ENCODE measurements around the gene SEC24C.

SEC24C gene

GRCh38 chr10:73813333-73813732, 69.2 kb downstream of the SEC24C start:
- Histone ChIP-seq H3K36me3 (ENCODE audit: low read length) (no peaks in the 10 kb centered on the region), H2AFZ (ENCODE audit: low read depth, low read length, severe bottlenecking) (no peak overlapping the region), H3K27ac (ENCODE audit: low read depth, low read length) (no peak overlapping the region), H3F3A (ENCODE audit: insufficient read depth) (peaks cover 7% of the 10 kb centered on the region), H3K27me3 (ENCODE audit: low read length) (no peaks in the 10 kb centered on the region), H3K4me2 (ENCODE audit: low read depth, low read length, poor library complexity, severe bottlenecking) (no peak overlapping the region), H3K4me3 (ENCODE audit: insufficient read depth, low read length, poor library complexity, severe bottlenecking) (no peak overlapping the region), H3K79me2 (ENCODE audit: insufficient read depth, low read length) (peaks cover 5% of the 10 kb centered on the region; the same call in 1 of the 2 replicates), H3K9me2 (replicated peaks; ENCODE audit: insufficient read depth, low read length) (no peaks in the 10 kb centered on the region), H3K9ac (ENCODE audit: low read length) (no peak overlapping the region), H4K20me1 (ENCODE audit: low read depth, low read length) (no peaks in the 10 kb centered on the region), H3K9me3 (ENCODE audit: insufficient read depth, low read length) (no peaks in the 10 kb centered on the region)
- no peak for TF ChIP-seq CTCF (IDR thresholded peaks at IDR 0.05; ENCODE audit: insufficient read depth, low read length, poor library complexity, severe bottlenecking)
- no peak for TF ChIP-seq EZH2phosphoT487 (conservative IDR thresholded peaks at IDR 0.05; ENCODE audit: low read length)

GRCh38 chr10:73814276-73814895, 70.2 kb downstream of the SEC24C start:
- H3K36me3 ChIP-seq (ENCODE audit: low read length) = no peaks in the 10 kb centered on the region
- H3F3A ChIP-seq (ENCODE audit: insufficient read depth) = peaks cover 7% of the 10 kb centered on the region
- no peaks in the 10 kb centered on the region for H3K27me3 ChIP-seq (ENCODE audit: low read length)
- no peak overlapping the region for H3K9ac ChIP-seq (ENCODE audit: low read length)
- TF ChIP-seq CTCF (IDR thresholded peaks at IDR 0.05; ENCODE audit: insufficient read depth, low read length, poor library complexity, severe bottlenecking) = no peak
- no peak for TF ChIP-seq EZH2phosphoT487 (conservative IDR thresholded peaks at IDR 0.05; ENCODE audit: low read length)
- H3K4me3 ChIP-seq (ENCODE audit: insufficient read depth, low read length, poor library complexity, severe bottlenecking) = no peak overlapping the region
- H4K20me1 ChIP-seq (ENCODE audit: low read depth, low read length) = no peaks in the 10 kb centered on the region
- no peak overlapping the region for H2AFZ ChIP-seq (ENCODE audit: low read depth, low read length, severe bottlenecking)
- no peak overlapping the region for H3K4me2 ChIP-seq (ENCODE audit: low read depth, low read length, poor library complexity, severe bottlenecking)
- no peaks in the 10 kb centered on the region for H3K9me2 ChIP-seq (replicated peaks; ENCODE audit: insufficient read depth, low read length)
- H3K27ac ChIP-seq (ENCODE audit: low read depth, low read length) = no peak overlapping the region
- peaks cover 5% of the 10 kb centered on the region; the same call in 1 of the 2 replicates for H3K79me2 ChIP-seq (ENCODE audit: insufficient read depth, low read length)
- H3K9me3 ChIP-seq (ENCODE audit: insufficient read depth, low read length) = no peaks in the 10 kb centered on the region

- Histone ChIP-seq H3K9me2 (replicated peaks; ENCODE audit: insufficient read depth, low read length) (no peaks in the 10 kb centered on the region), H3K79me2 (ENCODE audit: insufficient read depth, low read length) (peaks cover 5% of the 10 kb centered on the region; the same call in 1 of the 2 replicates), H3K9me3 (ENCODE audit: insufficient read depth, low read length) (no peaks in the 10 kb centered on the region), H3F3A (ENCODE audit: insufficient read depth) (peaks cover 7% of the 10 kb centered on the region), H2AFZ (ENCODE audit: low read depth, low read length, severe bottlenecking) (no peak overlapping the region), H3K27ac (ENCODE audit: low read depth, low read length) (no peak overlapping the region), H4K20me1 (ENCODE audit: low read depth, low read length) (no peaks in the 10 kb centered on the region), H3K4me2 (ENCODE audit: low read depth, low read length, poor library complexity, severe bottlenecking) (no peak overlapping the region), H3K36me3 (ENCODE audit: low read length) (no peaks in the 10 kb centered on the region), H3K9ac (ENCODE audit: low read length) (no peak overlapping the region), H3K27me3 (ENCODE audit: low read length) (no peaks in the 10 kb centered on the region), H3K4me3 (ENCODE audit: insufficient read depth, low read length, poor library complexity, severe bottlenecking) (no peak overlapping the region)
- TF ChIP-seq CTCF (IDR thresholded peaks at IDR 0.05; ENCODE audit: insufficient read depth, low read length, poor library complexity, severe bottlenecking) (peak; percentile 33), EZH2phosphoT487 (conservative IDR thresholded peaks at IDR 0.05; ENCODE audit: low read length) (no peak)
Observed at GRCh38 chr10:73814896-73815718, 70.9 kb downstream of the SEC24C start.

Measured in SU-DHL-6 (cell line).